ENCODE data around the gene CCNI2. TPM values are rescaled to one million over a fixed set of nuclear protein-coding genes. Genes with fewer than 3 reads are reported as not detected.

CCNI2 gene, protein sequence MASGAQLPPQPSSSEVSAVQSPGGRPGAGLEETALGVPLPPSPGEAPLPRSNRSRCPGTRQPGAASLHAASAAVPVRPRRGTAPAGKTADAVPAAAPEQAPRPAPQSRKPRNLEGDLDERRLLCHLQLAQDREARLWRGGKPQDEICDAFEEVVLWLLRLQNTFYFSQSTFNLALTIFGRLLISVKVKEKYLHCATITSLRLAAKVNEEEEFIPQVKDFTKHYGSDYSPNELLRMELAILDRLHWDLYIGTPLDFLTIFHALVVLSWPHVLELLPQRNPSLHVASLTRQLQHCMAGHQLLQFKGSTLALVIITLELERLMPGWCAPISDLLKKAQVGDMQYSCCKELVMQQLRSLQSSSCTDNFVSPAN
- 7.6 and 7.7 TPM in 2 replicates for total RNA-seq

DNA sequence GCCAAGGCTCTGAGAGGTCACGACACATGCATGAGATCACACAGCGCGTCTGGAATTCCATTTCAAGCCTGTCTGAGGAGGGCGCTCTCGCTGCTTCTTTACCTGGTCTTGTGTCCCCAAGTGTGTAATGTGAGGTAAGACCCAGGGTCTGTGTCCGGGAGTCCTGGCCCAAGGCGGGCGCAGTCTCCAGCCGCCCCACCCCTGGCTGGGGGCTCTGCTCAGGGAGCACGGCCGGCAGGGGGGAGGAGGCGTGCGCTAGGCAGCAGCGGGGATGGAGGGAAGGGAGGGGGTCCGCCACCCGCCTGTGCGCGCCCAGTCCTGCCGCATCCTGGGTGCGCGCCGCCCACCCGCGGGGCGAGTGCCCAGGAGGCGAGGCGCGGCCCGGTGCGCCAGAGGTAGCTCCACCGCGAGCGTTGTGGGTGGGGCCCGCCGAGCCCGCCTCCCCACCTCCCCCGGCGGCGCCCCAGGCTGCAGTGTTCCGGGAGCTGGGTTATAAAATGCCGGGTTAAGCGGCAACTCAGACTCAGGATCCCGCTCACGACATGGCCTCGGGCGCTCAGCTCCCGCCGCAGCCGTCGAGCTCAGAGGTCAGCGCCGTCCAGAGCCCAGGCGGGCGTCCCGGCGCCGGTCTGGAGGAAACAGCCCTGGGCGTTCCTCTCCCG, at the start of gene CCNI2:
Gene CCNI2, plus strand, starts transcription at position 473 of the 662 bp plus-strand sequence. Its CDS starts 70 bp downstream, at position 543.
- H3K27ac Mint-ChIP-seq = peak within 1 kb of the TSS; percentile 63

DNA sequence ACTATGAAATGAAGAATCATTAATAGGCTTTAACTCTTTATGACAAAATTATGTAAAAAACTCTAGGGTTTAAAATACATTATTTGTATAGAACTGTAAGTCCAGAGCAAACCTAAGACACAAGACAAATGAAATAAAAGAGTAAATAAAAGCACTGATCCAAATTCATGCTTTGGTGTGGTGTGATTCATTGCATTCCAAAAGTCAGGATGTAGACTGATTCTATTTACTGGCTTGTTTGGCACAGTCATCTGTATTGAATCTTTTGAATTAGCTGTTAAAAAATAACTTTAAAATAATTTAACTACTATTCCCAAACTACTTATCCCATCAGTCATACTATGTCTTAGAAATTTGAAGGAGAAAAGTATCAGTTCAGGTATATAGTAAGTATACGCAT, 42.4 kb upstream of the CCNI2 start:
- no peak overlapping the region for H3K4me3 Mint-ChIP-seq (ENCODE audit: low read depth)
- H3K27ac Mint-ChIP-seq = no peak overlapping the region
- H3K27me3 Mint-ChIP-seq (ENCODE audit: low read depth) = no peaks in the 10 kb centered on the region
- H3K36me3 Mint-ChIP-seq (ENCODE audit: low read depth) = peaks cover 55% of the 10 kb centered on the region
- no peaks in the 10 kb centered on the region for H3K9me3 Mint-ChIP-seq
- H3K4me1 Mint-ChIP-seq (ENCODE audit: low read depth) = peaks cover 13% of the 10 kb centered on the region
- DNase-seq (ENCODE audit: low spot score) = no peak
- intact Hi-C loops (cut with micrococcal nuclease) = no loop called here

More for the DNA sequence above, at the start of gene CCNI2:
- intact Hi-C loops (cut with micrococcal nuclease) = no loop called here
- peak; percentile 47 for DNase-seq (ENCODE audit: low spot score)
- H3K36me3 Mint-ChIP-seq (ENCODE audit: low read depth) = peaks cover 3% of the 10 kb centered on the region
- H3K27me3 Mint-ChIP-seq (ENCODE audit: low read depth) = peaks cover 28% of the 10 kb centered on the region
- no peaks in the 10 kb centered on the region for H3K9me3 Mint-ChIP-seq
- peaks cover 29% of the 10 kb centered on the region for H3K4me1 Mint-ChIP-seq (ENCODE audit: low read depth)
- H3K4me3 Mint-ChIP-seq (ENCODE audit: low read depth) = peak within 1 kb of the TSS; percentile 72

DNA sequence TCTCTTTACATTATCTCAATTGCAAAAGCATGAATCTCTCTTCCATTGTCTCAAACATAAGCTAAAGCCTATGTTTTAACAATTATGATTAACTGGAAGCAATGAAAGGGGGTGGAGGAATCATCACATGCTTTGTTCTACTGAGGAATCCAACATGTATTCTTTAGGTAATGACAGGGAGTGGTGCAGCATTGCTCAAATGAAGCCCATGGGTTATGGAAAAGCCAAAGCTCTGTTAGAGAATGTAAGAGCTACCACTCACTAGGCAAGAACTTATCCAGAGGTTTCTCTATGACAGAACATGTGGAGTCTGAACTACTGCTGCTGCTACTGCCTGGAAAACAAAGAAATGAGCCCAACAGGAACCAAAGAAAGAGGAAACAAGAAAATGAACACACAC, 38.6 kb upstream of the CCNI2 start:
- H3K36me3 Mint-ChIP-seq (ENCODE audit: low read depth) = peaks cover 44% of the 10 kb centered on the region
- H3K4me3 Mint-ChIP-seq (ENCODE audit: low read depth) = no peak overlapping the region
- no peaks in the 10 kb centered on the region for H3K27me3 Mint-ChIP-seq (ENCODE audit: low read depth)
- H3K4me1 Mint-ChIP-seq (ENCODE audit: low read depth) = peaks cover 10% of the 10 kb centered on the region
- no peak for DNase-seq (ENCODE audit: low spot score)
- H3K9me3 Mint-ChIP-seq = no peaks in the 10 kb centered on the region
- intact Hi-C loops (cut with micrococcal nuclease) = no loop called here
- H3K27ac Mint-ChIP-seq = no peak overlapping the region

DNA sequence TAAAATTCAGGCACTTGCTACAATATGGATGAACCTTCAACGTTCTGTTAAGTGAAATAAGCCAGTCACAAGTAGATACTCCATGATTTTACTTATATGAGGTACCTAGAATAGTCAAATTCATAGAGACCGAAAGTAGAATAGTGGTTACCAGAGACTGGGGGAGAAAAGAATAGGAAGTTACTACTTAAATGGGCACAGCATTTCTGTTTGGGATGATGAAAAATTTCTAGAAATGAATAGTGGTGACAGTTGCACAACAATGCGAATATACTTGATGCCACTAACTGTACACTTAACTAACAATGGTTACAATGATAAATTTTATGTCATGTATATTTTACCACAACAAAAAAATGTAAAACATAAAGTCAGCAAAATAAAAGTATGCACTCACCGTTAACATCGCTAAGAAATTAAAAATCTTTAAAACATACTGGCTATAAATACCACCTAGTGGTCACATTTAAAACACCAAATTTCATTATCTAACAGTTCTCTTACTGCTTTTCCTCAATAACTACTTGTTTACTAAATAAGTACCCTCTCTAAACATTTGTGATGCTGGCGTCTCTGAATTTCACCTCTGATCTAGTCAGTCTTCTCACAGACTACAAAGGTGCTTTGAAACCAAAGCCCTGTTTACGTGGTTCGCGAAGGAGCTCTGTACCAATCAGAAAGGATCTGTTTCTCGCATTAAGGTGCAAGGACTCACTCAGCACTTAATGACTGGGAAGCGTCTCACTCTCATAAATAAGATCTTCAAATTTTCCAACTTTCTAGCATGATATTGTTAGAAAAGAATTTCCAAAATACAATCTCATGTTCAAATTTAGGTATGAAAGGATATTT, 32.5 kb upstream of the CCNI2 start:
- intact Hi-C loops (cut with micrococcal nuclease) = loop anchor here (5.0 kb wide), 2 partner anchors 187 to 207 kb away; no protein-coding TSS in a partner anchor
- Mint-ChIP-seq H3K4me3 (ENCODE audit: low read depth) (no peak overlapping the region), H3K4me1 (ENCODE audit: low read depth) (peaks cover 18% of the 10 kb centered on the region), H3K36me3 (ENCODE audit: low read depth) (peaks cover 44% of the 10 kb centered on the region), H3K9me3 (no peaks in the 10 kb centered on the region), H3K27me3 (ENCODE audit: low read depth) (no peaks in the 10 kb centered on the region), H3K27ac (peak overlapping the region; percentile 9)
- DNase-seq (ENCODE audit: low spot score) = no peak

DNA sequence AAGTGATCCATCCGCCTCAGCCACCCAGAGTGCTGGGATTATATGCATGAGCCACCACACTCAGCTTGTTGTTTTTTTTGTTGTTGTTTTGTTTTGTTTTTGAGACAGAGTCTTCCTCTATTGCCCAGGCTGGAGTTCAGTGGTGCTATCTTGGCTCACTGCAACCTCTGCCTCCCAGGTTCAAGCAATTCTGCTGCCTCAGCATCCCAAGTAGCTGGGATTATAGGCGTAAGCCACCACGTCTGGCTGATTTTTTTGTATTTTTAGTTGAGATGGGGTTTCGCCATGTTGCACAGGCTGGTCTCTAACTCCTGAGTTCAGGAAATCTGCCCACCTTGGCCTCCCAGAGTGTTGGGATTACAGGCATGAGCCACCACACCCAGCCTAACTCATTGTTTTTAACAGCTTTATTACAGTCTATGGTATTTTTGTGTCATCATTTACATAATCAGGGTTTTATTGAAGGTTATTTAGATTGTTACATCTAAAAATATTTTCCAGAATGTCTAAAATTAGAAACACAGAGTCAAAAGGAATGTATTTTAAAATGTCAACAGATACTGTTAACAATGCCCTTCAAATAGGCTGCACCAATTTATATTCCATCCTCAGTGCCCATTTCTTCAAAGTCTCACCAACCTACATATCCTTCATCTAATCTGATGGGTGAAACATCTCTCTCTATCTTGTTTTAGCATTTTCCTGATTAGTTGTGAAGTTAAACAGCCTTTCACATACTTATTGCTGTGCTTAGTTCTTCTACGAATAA, 28.5 kb upstream of the CCNI2 start:
- H3K4me1 Mint-ChIP-seq (ENCODE audit: low read depth) = peaks cover 17% of the 10 kb centered on the region
- intact Hi-C loops (cut with micrococcal nuclease) = no loop called here
- H3K4me3 Mint-ChIP-seq (ENCODE audit: low read depth) = no peak overlapping the region
- H3K36me3 Mint-ChIP-seq (ENCODE audit: low read depth) = peaks cover 54% of the 10 kb centered on the region
- H3K27me3 Mint-ChIP-seq (ENCODE audit: low read depth) = no peaks in the 10 kb centered on the region
- H3K27ac Mint-ChIP-seq = no peak overlapping the region
- no peaks in the 10 kb centered on the region for H3K9me3 Mint-ChIP-seq
- no peak for DNase-seq (ENCODE audit: low spot score)

DNA sequence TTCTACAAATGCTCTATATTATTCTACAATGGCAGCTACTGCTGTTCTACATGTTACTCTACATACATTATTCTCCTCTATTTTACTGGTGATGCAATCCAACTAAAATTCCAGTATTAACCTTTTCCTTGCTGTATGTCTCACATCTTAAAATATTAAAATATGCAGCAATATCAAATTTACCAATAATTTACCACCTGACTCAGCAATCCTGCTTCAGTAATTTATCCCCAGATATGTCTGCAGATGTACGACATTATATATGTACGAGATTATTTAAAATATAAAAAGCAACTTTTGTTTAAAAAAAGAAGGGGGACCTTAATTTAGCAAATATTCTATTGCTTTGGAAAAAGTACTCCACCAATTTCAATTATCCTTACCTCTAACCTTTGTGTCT, 21.5 kb upstream of the CCNI2 start:
- H3K4me3 Mint-ChIP-seq (ENCODE audit: low read depth) = no peak overlapping the region
- no peak overlapping the region for H3K27ac Mint-ChIP-seq
- H3K9me3 Mint-ChIP-seq = no peaks in the 10 kb centered on the region
- H3K36me3 Mint-ChIP-seq (ENCODE audit: low read depth) = peaks cover 62% of the 10 kb centered on the region
- no peaks in the 10 kb centered on the region for H3K27me3 Mint-ChIP-seq (ENCODE audit: low read depth)
- DNase-seq (ENCODE audit: low spot score) = no peak
- H3K4me1 Mint-ChIP-seq (ENCODE audit: low read depth) = peaks cover 7% of the 10 kb centered on the region
- intact Hi-C loops (cut with micrococcal nuclease) = no loop called here

DNA sequence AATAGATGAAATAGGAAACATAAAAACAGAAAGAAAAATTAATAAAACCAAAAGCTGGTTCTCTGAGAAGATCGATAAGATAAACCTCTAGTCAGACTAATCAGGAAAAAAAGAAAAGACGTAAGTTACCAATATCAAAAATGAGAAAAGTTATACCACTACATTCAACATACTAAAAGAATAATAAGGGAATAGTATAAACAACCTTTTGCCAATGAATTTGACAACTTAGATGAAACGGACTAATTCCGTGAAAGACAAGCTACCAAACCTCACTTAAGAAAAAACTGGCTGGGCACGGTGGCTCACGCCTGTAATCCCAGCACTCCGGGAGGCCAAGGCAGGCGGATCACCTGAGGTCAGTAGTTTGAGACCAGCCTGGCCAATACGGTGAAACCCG, 17.3 kb upstream of the CCNI2 start:
- intact Hi-C loops (cut with micrococcal nuclease) = loop anchor here (10.0 kb wide), 1 partner anchor 315 kb away; no protein-coding TSS in a partner anchor
- no peak overlapping the region for H3K27ac Mint-ChIP-seq
- H3K4me3 Mint-ChIP-seq (ENCODE audit: low read depth) = no peak overlapping the region
- no peaks in the 10 kb centered on the region for H3K27me3 Mint-ChIP-seq (ENCODE audit: low read depth)
- peaks cover 14% of the 10 kb centered on the region for H3K4me1 Mint-ChIP-seq (ENCODE audit: low read depth)
- DNase-seq (ENCODE audit: low spot score) = no peak
- H3K36me3 Mint-ChIP-seq (ENCODE audit: low read depth) = peaks cover 59% of the 10 kb centered on the region
- no peaks in the 10 kb centered on the region for H3K9me3 Mint-ChIP-seq

DNA sequence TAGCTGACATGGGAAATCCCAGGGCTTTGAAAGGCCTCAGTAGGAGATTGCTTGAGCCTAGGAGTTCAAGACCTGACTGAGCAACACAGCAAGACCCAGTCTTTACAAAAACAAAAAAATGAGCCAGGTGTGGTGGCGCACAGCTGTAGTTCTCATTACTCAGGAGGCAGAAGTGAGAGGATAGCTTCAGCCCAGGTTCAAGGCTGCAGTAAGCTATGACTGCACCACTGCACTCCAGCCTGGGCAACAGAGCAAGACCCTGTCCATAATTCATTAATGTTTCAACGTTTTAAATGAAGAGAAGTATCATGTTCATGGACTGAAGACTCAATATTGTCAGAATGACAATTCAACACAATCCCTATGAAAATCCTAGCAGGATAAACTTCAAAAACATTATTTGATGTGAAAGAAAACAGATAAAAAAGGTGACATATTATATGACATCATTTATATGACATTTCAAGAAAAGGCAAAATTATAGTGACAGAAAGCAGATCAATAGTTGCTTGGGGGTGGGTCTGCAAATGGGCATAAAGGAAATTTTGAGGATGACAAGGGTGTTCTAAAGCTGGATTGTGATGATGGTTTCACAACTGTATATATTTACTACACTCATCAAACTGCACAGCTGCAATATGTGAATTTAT, 13.6 kb upstream of the CCNI2 start:
- Mint-ChIP-seq H3K4me3 (ENCODE audit: low read depth) (no peak overlapping the region), H3K27me3 (ENCODE audit: low read depth) (no peaks in the 10 kb centered on the region), H3K36me3 (ENCODE audit: low read depth) (peaks cover 38% of the 10 kb centered on the region), H3K4me1 (ENCODE audit: low read depth) (peaks cover 35% of the 10 kb centered on the region), H3K27ac (no peak overlapping the region), H3K9me3 (no peaks in the 10 kb centered on the region)
- intact Hi-C loops (cut with micrococcal nuclease) = loop anchor here (2.0 to 10.0 kb wide), 2 partner anchors 45 to 319 kb away; no protein-coding TSS in a partner anchor
- no peak for DNase-seq (ENCODE audit: low spot score)

DNA sequence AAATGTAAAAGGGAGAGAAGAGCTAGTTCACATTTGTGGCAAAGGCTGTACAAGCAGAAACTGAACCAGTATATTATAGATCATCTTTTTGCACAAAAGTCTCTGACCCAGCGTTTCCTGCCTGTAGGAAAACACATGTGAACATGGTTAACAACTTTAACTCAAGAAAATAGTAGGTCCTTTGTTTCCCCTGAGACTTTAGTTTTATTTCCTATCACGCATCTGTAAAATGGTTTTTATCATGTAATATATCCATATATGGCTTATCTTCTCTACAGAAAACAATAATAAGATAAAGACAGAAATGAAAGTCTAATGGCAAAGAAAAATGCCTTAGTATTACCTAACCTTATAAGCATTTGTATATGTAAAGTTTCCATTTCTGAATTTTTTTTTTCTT, 12.5 kb upstream of the CCNI2 start:
- Mint-ChIP-seq H3K27me3 (ENCODE audit: low read depth) (peaks cover 7% of the 10 kb centered on the region), H3K36me3 (ENCODE audit: low read depth) (peaks cover 33% of the 10 kb centered on the region), H3K9me3 (no peaks in the 10 kb centered on the region), H3K4me3 (ENCODE audit: low read depth) (no peak overlapping the region), H3K27ac (no peak overlapping the region), H3K4me1 (ENCODE audit: low read depth) (peaks cover 35% of the 10 kb centered on the region)
- intact Hi-C loops (cut with micrococcal nuclease) = loop anchor here (2.0 to 10.0 kb wide), 4 partner anchors 46 to 347 kb away; partner anchors contain the start of gene RAD50
- DNase-seq (ENCODE audit: low spot score) = no peak

DNA sequence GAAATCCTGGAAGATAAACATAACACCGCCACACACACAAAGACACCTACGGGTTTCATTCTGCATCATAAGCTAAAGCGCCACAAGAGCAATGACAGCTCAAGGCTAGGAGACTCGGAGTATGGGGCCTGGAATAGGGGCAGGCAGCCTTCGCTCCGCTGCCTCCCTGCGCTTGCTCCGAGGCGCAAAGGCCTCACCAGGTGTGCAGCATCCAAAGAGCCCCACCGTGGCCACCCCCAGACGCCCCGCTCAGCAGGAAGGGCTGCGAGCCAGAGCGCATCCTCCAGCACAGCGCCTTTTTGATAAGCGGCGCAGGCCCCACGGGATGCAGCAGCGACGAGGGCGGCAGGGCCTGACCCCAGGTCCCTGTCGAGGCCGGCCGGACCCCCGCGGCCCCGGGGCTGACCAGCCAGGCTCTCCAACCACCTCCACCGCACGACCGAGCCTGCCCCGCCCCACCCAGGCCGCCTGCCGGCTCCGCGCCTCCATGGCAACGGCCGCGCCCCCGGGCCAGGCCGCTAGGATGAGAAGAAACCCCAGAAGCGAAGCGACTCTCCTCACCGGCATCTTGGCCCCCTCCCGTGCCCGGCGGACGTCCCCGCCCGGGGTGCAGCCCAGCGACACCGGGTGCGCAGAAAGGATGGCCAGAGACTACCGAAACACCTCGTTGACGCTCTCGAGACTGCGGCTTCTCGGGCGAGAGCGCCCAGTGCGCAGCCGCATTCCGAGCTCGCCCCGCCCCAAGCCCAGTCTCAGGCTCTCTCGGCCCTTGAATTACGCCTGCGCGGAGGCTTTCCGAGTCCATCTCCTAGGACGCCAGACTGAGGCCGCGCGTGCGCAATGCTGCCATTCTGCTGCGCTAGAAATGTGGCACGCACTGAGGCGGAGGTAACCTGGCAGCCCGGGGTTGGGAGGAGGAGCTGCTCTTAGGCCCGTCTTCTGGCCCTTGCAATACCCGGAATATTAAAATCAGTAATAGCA, 10.1 kb upstream of the CCNI2 start, which contains the start of gene KIF3A:
Gene KIF3A, minus strand, starts transcription at position 694 of the 981 bp plus-strand sequence. Its CDS starts 127 bp downstream, at position 567.
- H3K27me3 Mint-ChIP-seq (ENCODE audit: low read depth) = peaks cover 14% of the 10 kb centered on the region

More for the DNA sequence above, 10.1 kb upstream of the CCNI2 start, which contains the start of gene KIF3A:
- Mint-ChIP-seq H3K36me3 (ENCODE audit: low read depth) (peaks cover 19% of the 10 kb centered on the region), H3K9me3 (no peaks in the 10 kb centered on the region), H3K27ac (peak within 1 kb of the TSS; percentile 86), H3K4me3 (ENCODE audit: low read depth) (peak within 1 kb of the TSS; percentile 85), H3K4me1 (ENCODE audit: low read depth) (peaks cover 36% of the 10 kb centered on the region)
- intact Hi-C loops (cut with micrococcal nuclease) = loop anchor here (1.0 to 10.0 kb wide), 7 partner anchors 14 to 350 kb away; partner anchors contain the start of genes IL13 and RAD50
- peak; percentile 98 for DNase-seq (ENCODE audit: low spot score)
